A673 (cell line): ENCODE measurements around the gene FSIP2. TPM values are rescaled to one million over a fixed set of nuclear protein-coding genes. Genes with fewer than 3 reads are reported as not detected.

Experiments used
- BruUV-seq: library from RNA; stranded (reverse); fragments of 400-500 nt; replicated peaks from 2 replicates; lab custom pipeline; 2021; lab: Mats Ljungman, UMichigan
- CTCF ChIA-PET: fragments of 300-600 bp; sonication (Branson Sonifier 250); formaldehyde crosslinking; loops from one replicate; lab custom pipeline; 2022; ENCODE audit warnings: antibody characterized with exemption; lab: Charles Lee
- POLR2A ChIA-PET: fragments of 300-600 bp; sonication (Branson Sonifier 250); formaldehyde crosslinking; loops from one replicate; lab custom pipeline; 2022; ENCODE audit warnings: antibody characterized with exemption; ENCODE audit not compliant: low non-redundant PET; lab: Charles Lee
- DNase-seq: peaks from one replicate; pipeline ENCODE4 v3.0.0-alpha.2; 2015; ENCODE audit warnings: low spot score
- H3K27ac ChIP-seq: fragments of 200-600 bp; sonication (generic); 2 replicates; pipeline ENCODE4 v1.5.1; 2016; ENCODE audit warnings: mixed run types, low read depth, mild to moderate bottlenecking, mixed read lengths, antibody characterized with exemption, low read length; ENCODE audit not compliant: poor library complexity, severe bottlenecking
- H3K27me3 ChIP-seq: fragments of 200-600 bp; sonication (generic); replicated peaks from 2 replicates; pipeline ENCODE4 v1.6.1; 2017; ENCODE audit warnings: mixed run types, low read depth, mild to moderate bottlenecking, mixed read lengths, antibody characterized with exemption, low read length; ENCODE audit not compliant: insufficient read depth, poor library complexity
- H3K36me3 ChIP-seq: fragments of 200-600 bp; sonication (generic); 2 replicates; pipeline ENCODE4 v1.6.1; 2016; ENCODE audit warnings: mixed run types, mild to moderate bottlenecking, mixed read lengths, antibody characterized with exemption, low read length; ENCODE audit not compliant: insufficient read depth, poor library complexity, severe bottlenecking
- H3K4me1 ChIP-seq: fragments of 200-600 bp; sonication (generic); 2 replicates; pipeline ENCODE4 v1.6.1; 2017; ENCODE audit warnings: mixed run types, mild to moderate bottlenecking, mixed read lengths, antibody characterized with exemption, low read length; ENCODE audit not compliant: insufficient read depth, poor library complexity, severe bottlenecking
- H3K4me3 ChIP-seq: fragments of 200-600 bp; sonication (generic); 2 replicates; pipeline ENCODE4 v1.5.1; 2016; ENCODE audit warnings: low read depth, mixed run types, mild to moderate bottlenecking, mixed read lengths, low read length; ENCODE audit not compliant: poor library complexity, severe bottlenecking
- H3K9me3 ChIP-seq: fragments of 200-600 bp; sonication (generic); 2 replicates; pipeline ENCODE4 v1.6.1; 2016; ENCODE audit warnings: mixed run types, low read depth, mild to moderate bottlenecking, mixed read lengths, antibody characterized with exemption, low read length; ENCODE audit not compliant: poor library complexity, severe bottlenecking
- CTCF ChIP-seq: fragments of 300-800, 200-600 bp; sonication (generic); conservative IDR thresholded peaks from 2 replicates; pipeline ENCODE4 v1.5.1; 2017; ENCODE audit warnings: low read depth, mild to moderate bottlenecking, antibody characterized with exemption, low read length, moderate library complexity, mixed read lengths
- EZH2 ChIP-seq: fragments of 200-600 bp; sonication (generic); IDR thresholded peaks from 2 replicates; pipeline ENCODE4 v1.6.1; 2017; ENCODE audit warnings: borderline replicate concordance, low read depth, mild to moderate bottlenecking, mixed read lengths, antibody characterized with exemption, low read length; ENCODE audit not compliant: poor library complexity, severe bottlenecking
- intact Hi-C: fragments of 100-400 bp; cut with micrococcal nuclease; formaldehyde crosslinking; loops from one replicate; pipeline ENCODE4 v1.10.0; 2022; ENCODE audit not compliant: unreplicated experiment
- total RNA-seq: library from RNA; stranded (reverse); gene quantifications from 2 replicates; pipeline ENCODE4 v1.2.3, GENCODE V29; 2021

FSIP2 gene
- total RNA-seq, 1 experiment from 2014 or later, result 0.21 TPM

- Histone ChIP-seq H3K9me3 (peaks cover 3% of the 10 kb centered on the region), H3K27ac (no peak overlapping the region), H3K27me3 (no peaks in the 10 kb centered on the region), H3K4me1 (no peaks in the 10 kb centered on the region), H3K36me3 (no peaks in the 10 kb centered on the region), H3K4me3 (no peak overlapping the region)
- TF ChIP-seq EZH2, result no peak
- no peak for TF ChIP-seq CTCF
- BruUV-seq, result no TSS peak
- no peak for DNase-seq
- intact Hi-C loops, result no loop called here
- POLR2A ChIA-PET, result no interaction called here
- CTCF ChIA-PET, result no interaction called here
These were observed 95.3 kb downstream of the FSIP2 start for GRCh38 chr2:185833864-185834263.

- H3K9me3 ChIP-seq, result peaks cover 3% of the 10 kb centered on the region
- H3K4me3 ChIP-seq, result no peak overlapping the region
- POLR2A ChIA-PET, result no interaction called here
- no peaks in the 10 kb centered on the region for H3K4me1 ChIP-seq
- BruUV-seq, result no TSS peak
- no peak overlapping the region for H3K27ac ChIP-seq
- intact Hi-C loops, result no loop called here
- DNase-seq, result no peak
- TF ChIP-seq CTCF, result no peak
- no peak for TF ChIP-seq EZH2
- no peaks in the 10 kb centered on the region for H3K36me3 ChIP-seq
- H3K27me3 ChIP-seq, result no peaks in the 10 kb centered on the region
- CTCF ChIA-PET, result no interaction called here
These were observed 97.4 kb downstream of the FSIP2 start for GRCh38 chr2:185835974-185836373.

- intact Hi-C loops, result no loop called here
- no peaks in the 10 kb centered on the region for H3K27me3 ChIP-seq
- DNase-seq, result no peak
- H3K36me3 ChIP-seq, result no peaks in the 10 kb centered on the region
- BruUV-seq, result no TSS peak
- H3K27ac ChIP-seq, result no peak overlapping the region
- TF ChIP-seq CTCF (no peak), EZH2 (no peak)
- ChIA-PET CTCF (no interaction called here), POLR2A (no interaction called here)
- no peaks in the 10 kb centered on the region for H3K4me1 ChIP-seq
- H3K9me3 ChIP-seq, result no peaks in the 10 kb centered on the region
- H3K4me3 ChIP-seq, result no peak overlapping the region
These were observed 116.3 kb downstream of the FSIP2 start for GRCh38 chr2:185854885-185855284.
